Thymus (tissue), 11 donors: ENCODE results near the gene TAOK1. TPM values are rescaled to one million over a fixed set of nuclear protein-coding genes. Genes with fewer than 3 reads are reported as not detected.
A peak's percentile ranks its signal among the peaks of the same experiment; 100 is the strongest.
"Not testable (repeated sequence)": the region's sequence is repeated elsewhere in the genome, so short reads cannot be mapped to it uniquely, and the experiment has no call there.

Experiments used
- DNase-seq, 9 donors: peaks; one replicate each; pipeline ENCODE4 v3.0.0-alpha.2; 2013; ENCODE audit warnings: low spot score in 9 of 9, low read depth in 6 of 9, missing footprints in 1 of 9
- H3K27ac ChIP-seq, 2 donors: one replicate each; pipeline ENCODE4 v1.5.1; 2013; ENCODE audit warnings: control low read depth in 1 of 2, low read depth in 1 of 2, low read length in 1 of 2, mild to moderate bottlenecking in 1 of 2, moderate library complexity in 1 of 2
- H3K27me3 ChIP-seq, 2 donors: one replicate each; pipeline ENCODE4 v1.5.1; 2013; ENCODE audit warnings: low read length in 1 of 2; ENCODE audit not compliant: control insufficient read depth in 2 of 2, insufficient read depth in 1 of 2
- H3K36me3 ChIP-seq, 2 donors: one replicate each; pipeline ENCODE4 v1.5.1; 2013; ENCODE audit warnings: low read length in 1 of 2, mild to moderate bottlenecking in 1 of 2, moderate library complexity in 1 of 2; ENCODE audit not compliant: control insufficient read depth in 2 of 2, insufficient read depth in 2 of 2
- H3K4me1 ChIP-seq, 2 donors: one replicate each; pipeline ENCODE4 v1.5.1; 2013; ENCODE audit warnings: low read length in 2 of 2; ENCODE audit not compliant: control insufficient read depth in 2 of 2, insufficient read depth in 2 of 2
- H3K4me3 ChIP-seq, 2 donors: one replicate each; pipeline ENCODE4 v1.5.1; 2013; ENCODE audit warnings: low read length in 2 of 2, control low read depth in 1 of 2, mild to moderate bottlenecking in 1 of 2
- H3K9me3 ChIP-seq, 2 donors: one replicate each; pipeline ENCODE4 v1.5.1; 2013; ENCODE audit warnings: low read length in 1 of 2, mild to moderate bottlenecking in 1 of 2; ENCODE audit not compliant: control insufficient read depth in 2 of 2, insufficient read depth in 1 of 2
- WGBS: extraction: QIAGEN DNeasy Blood & Tissue Kit; methylation state at CpG from one replicate; pipeline ENCODE4 v1.1.7; 2013; 5-methylcytosine and 5-hydroxymethylcytosine counted together
- polyA plus RNA-seq: library from polyadenylated mRNA; stranded (reverse); fragments of 200-250 nt; gene quantifications from one replicate; pipeline ENCODE4 v1.2.3, GENCODE V29; 2013
- total RNA-seq: library from RNA; stranded (reverse); fragments of 120-200 nt; gene quantifications from one replicate; pipeline ENCODE4 v1.2.4, GENCODE V29; 2013
- donor health status: healthy.

TAOK1 gene
- total and polyA plus RNA-seq, 2 donors = 11.2 to 19.5 TPM

- peaks cover 0 to 11% of the 10 kb centered on the region in 2 donors for H3K36me3 ChIP-seq
- H3K4me1 ChIP-seq, DNase-seq, H3K27me3 ChIP-seq, H3K27ac ChIP-seq, H3K4me3 ChIP-seq, H3K9me3 ChIP-seq: not testable (repeated sequence)
- WGBS = 99% methylated on average over 5 of the region's 5 CpGs
Measured at GRCh38 chr17:29558139-29558538, 168.0 kb downstream of the TAOK1 start.

- WGBS = 94% methylated on average over 2 of the region's 2 CpGs
- Histone ChIP-seq H3K4me1 (peaks cover 0 to 17% of the 10 kb centered on the region in 2 donors), H3K4me3 (no peak overlapping the region), H3K9me3 (peaks cover 0 to 3% of the 10 kb centered on the region in 2 donors), H3K27me3 (peaks cover 0 to 9% of the 10 kb centered on the region in 2 donors), H3K36me3 (peaks cover 0 to 11% of the 10 kb centered on the region in 2 donors), H3K27ac (no peak overlapping the region)
- no peak for DNase-seq
Measured at GRCh38 chr17:29559640-29560039, 169.5 kb downstream of the TAOK1 start.

- no peak overlapping the region for H3K27ac ChIP-seq
- DNase-seq = no peak
- 49% methylated on average over 6 of the region's 6 CpGs for whole genome bisulfite sequencing
- peaks cover 0 to 16% of the 10 kb centered on the region in 2 donors for H3K27me3 ChIP-seq
- H3K4me3 ChIP-seq = no peak overlapping the region
- H3K36me3 ChIP-seq = peaks cover 0 to 11% of the 10 kb centered on the region in 2 donors
- H3K4me1 ChIP-seq = peaks cover 0 to 18% of the 10 kb centered on the region in 2 donors
- peaks cover 0 to 3% of the 10 kb centered on the region in 2 donors for H3K9me3 ChIP-seq
Measured at GRCh38 chr17:29560316-29560715, 170.2 kb downstream of the TAOK1 start.

- Histone ChIP-seq H3K27ac (no peak overlapping the region), H3K36me3 (peaks cover 0 to 11% of the 10 kb centered on the region in 2 donors)
- 71% methylated on average over 17 of the region's 17 CpGs for WGBS
Measured at GRCh38 chr17:29561554-29562517, 171.7 kb downstream of the TAOK1 start.

GRCh38 chr17:29562615-29563014 is 172.5 kb downstream of the TAOK1 start:
- no peak overlapping the region for H3K27ac ChIP-seq
- DNase-seq = no peak
- H3K4me1 ChIP-seq = peaks cover 14 to 33% of the 10 kb centered on the region in 2 donors
- peaks cover 0 to 11% of the 10 kb centered on the region in 2 donors for H3K36me3 ChIP-seq
- no peak overlapping the region for H3K4me3 ChIP-seq
- peaks cover 12 to 38% of the 10 kb centered on the region in 2 donors for H3K27me3 ChIP-seq
- WGBS = 89% methylated on average over 18 of the region's 18 CpGs
- H3K9me3 ChIP-seq = peaks cover 0 to 3% of the 10 kb centered on the region in 2 donors

More at GRCh38 chr17:29561554-29562517, 171.7 kb downstream of the TAOK1 start:
- Histone ChIP-seq H3K27me3 (peaks cover 12 to 31% of the 10 kb centered on the region in 2 donors), H3K9me3 (peaks cover 0 to 3% of the 10 kb centered on the region in 2 donors), H3K4me3 (no peak overlapping the region), H3K4me1 (peaks cover 10 to 30% of the 10 kb centered on the region in 2 donors)
- DNase-seq = peak in 1 of 9 donors; percentile 24

- no peak overlapping the region for H3K4me3 ChIP-seq
- H3K9me3 ChIP-seq = peaks cover 0 to 3% of the 10 kb centered on the region in 2 donors
- H3K36me3 ChIP-seq = peaks cover 0 to 11% of the 10 kb centered on the region in 2 donors
- H3K4me1 ChIP-seq = peaks cover 14 to 39% of the 10 kb centered on the region in 2 donors
- peaks cover 12 to 42% of the 10 kb centered on the region in 2 donors for H3K27me3 ChIP-seq
- H3K27ac ChIP-seq = no peak overlapping the region
- peak in 2 of 9 donors; percentile 30 to 65 for DNase-seq
- WGBS = 70% methylated on average over 3 of the region's 3 CpGs
Measured at GRCh38 chr17:29563816-29564215, 173.7 kb downstream of the TAOK1 start.

- peaks cover 0 to 3% of the 10 kb centered on the region in 2 donors for H3K9me3 ChIP-seq
- H3K4me3 ChIP-seq = peak overlapping the region; percentile 44 to 74
- WGBS = 13% methylated on average over 55 of the region's 55 CpGs
- DNase-seq = peak in 1 of 9 donors; percentile 50
- H3K36me3 ChIP-seq = peaks cover 0 to 11% of the 10 kb centered on the region in 2 donors
- peaks cover 18 to 48% of the 10 kb centered on the region in 2 donors for H3K4me1 ChIP-seq
- peaks cover 12 to 42% of the 10 kb centered on the region in 2 donors for H3K27me3 ChIP-seq
- H3K27ac ChIP-seq = peak overlapping the region in 1 of 2 donors; percentile 36
Measured at GRCh38 chr17:29565643-29566472, 175.7 kb downstream of the TAOK1 start.

GRCh38 chr17:29566473-29567303 is 176.5 kb downstream of the TAOK1 start, which contains the start of gene ABHD15:
Gene ABHD15, minus strand, starts transcription at chr17:29567037. Its CDS starts 71 bp downstream, at chr17:29566966.
- Histone ChIP-seq H3K9me3 (peaks cover 0 to 3% of the 10 kb centered on the region in 2 donors), H3K4me1 (peaks cover 18 to 46% of the 10 kb centered on the region in 2 donors), H3K4me3 (peak within 1 kb of the TSS; percentile 55 to 74), H3K27me3 (peaks cover 12 to 42% of the 10 kb centered on the region in 2 donors), H3K36me3 (peaks cover 2 to 11% of the 10 kb centered on the region in 2 donors), H3K27ac (peak within 1 kb of the TSS; percentile 74 to 90)
- WGBS = under 1% methylated on average over 94 of the region's 94 CpGs
- DNase-seq = peak in 3 of 9 donors; percentile 31 to 60 (median 39)
